Measurements from ENCODE around the gene TFF1.

TFF1 gene

GRCh38 chr21:42398436-42399028 lies 32.2 kb upstream of the TFF1 start:
- DNase-seq (ENCODE audit: low read depth) = no peak

- no peak for DNase-seq (ENCODE audit: low read depth)
These were observed 31.5 kb upstream of the TFF1 start for GRCh38 chr21:42397746-42398394.

GRCh38 chr21:42396799-42397745 lies 30.7 kb upstream of the TFF1 start:
- DNase-seq (ENCODE audit: low read depth) = no peak

- DNase-seq (ENCODE audit: low read depth) = no peak
These were observed 29.7 kb upstream of the TFF1 start, which contains the start of gene TMPRSS3 for GRCh38 chr21:42395905-42396651. TSS of gene TMPRSS3 (minus strand) at chr21:42396052. CDS start at chr21:42395417, 635 bp downstream.

GRCh38 chr21:42395302-42395701 lies 29.0 kb upstream of the TFF1 start:
- DNase-seq (ENCODE audit: low read depth) = no peak

GRCh38 chr21:42393443-42393950 lies 27.2 kb upstream of the TFF1 start:
- DNase-seq (ENCODE audit: low read depth) = no peak

GRCh38 chr21:42392731-42393442 lies 26.6 kb upstream of the TFF1 start:
- no peak for DNase-seq (ENCODE audit: low read depth)

GRCh38 chr21:42391297-42391696 lies 25.0 kb upstream of the TFF1 start:
- DNase-seq (ENCODE audit: low read depth) = no peak

- no peak for DNase-seq (ENCODE audit: low read depth)
These were observed 24.4 kb upstream of the TFF1 start for GRCh38 chr21:42390696-42391095.

- DNase-seq (ENCODE audit: low read depth) = no peak
These were observed 23.9 kb upstream of the TFF1 start for GRCh38 chr21:42390193-42390592.

GRCh38 chr21:42389449-42389835 lies 23.1 kb upstream of the TFF1 start:
- DNase-seq (ENCODE audit: low read depth) = no peak

- no peak for DNase-seq (ENCODE audit: low read depth)
These were observed 22.6 kb upstream of the TFF1 start for GRCh38 chr21:42388740-42389448.

GRCh38 chr21:42387843-42388340 lies 21.6 kb upstream of the TFF1 start:
- no peak for DNase-seq (ENCODE audit: low read depth)

- DNase-seq (ENCODE audit: low read depth) = no peak
These were observed 20.8 kb upstream of the TFF1 start for GRCh38 chr21:42387164-42387563.

- no peak for DNase-seq (ENCODE audit: low read depth)
These were observed 19.8 kb upstream of the TFF1 start for GRCh38 chr21:42386034-42386591.

GRCh38 chr21:42385619-42386018 lies 19.3 kb upstream of the TFF1 start:
- no peak for DNase-seq (ENCODE audit: low read depth)

- no peak for DNase-seq (ENCODE audit: low read depth)
These were observed 18.7 kb upstream of the TFF1 start for GRCh38 chr21:42384989-42385388.

- DNase-seq (ENCODE audit: low read depth) = no peak
These were observed 18.0 kb upstream of the TFF1 start for GRCh38 chr21:42384156-42384945.

- DNase-seq (ENCODE audit: low read depth) = no peak
These were observed 17.0 kb upstream of the TFF1 start for GRCh38 chr21:42383331-42383730.
